NCI-H2171 treated with DMSO at 0.1 percent for 48 hours (cell line): Measurements from ENCODE around the gene WDR82.
A peak's percentile ranks its signal among the peaks of the same experiment; 100 is the strongest.
"Not testable (repeated sequence)": the region's sequence is repeated elsewhere in the genome, so short reads cannot be mapped to it uniquely, and the experiment has no call there.

Experiments
- DNase-seq: peaks from one replicate; lab custom pipeline; 2025; lab: John Stamatoyannopoulos, UW

The WDR82 gene

GRCh38 chr3:52288674-52289073 lies 10.2 kb upstream of the WDR82 start:
- no peak for DNase-seq

- DNase-seq, result no peak
These were observed 8.3 kb upstream of the WDR82 start for GRCh38 chr3:52286777-52287110.

- not testable (repeated sequence) for DNase-seq
These were observed 5.6 kb upstream of the WDR82 start for GRCh38 chr3:52284051-52284450.

- no peak for DNase-seq
These were observed 4.9 kb upstream of the WDR82 start for GRCh38 chr3:52283306-52283705.

- DNase-seq, result no peak
These were observed 3.7 kb upstream of the WDR82 start for GRCh38 chr3:52281981-52282801.

- DNase-seq, result peak; percentile 23
These were observed 1.6 kb upstream of the WDR82 start for GRCh38 chr3:52280050-52280461.

- DNase-seq, result no peak
These were observed 1.1 kb upstream of the WDR82 start for GRCh38 chr3:52279596-52279995.

- peak; percentile 51 for DNase-seq
These were observed 408 bp downstream of the WDR82 start for GRCh38 chr3:52277972-52278509.

GRCh38 chr3:52277071-52277964 lies 1.1 kb downstream of the WDR82 start:
- peak; percentile 19 for DNase-seq

- not testable (repeated sequence) for DNase-seq
These were observed 3.7 kb downstream of the WDR82 start for GRCh38 chr3:52274781-52275180.

GRCh38 chr3:52272831-52273230 lies 5.6 kb downstream of the WDR82 start:
- DNase-seq, result no peak

GRCh38 chr3:52272172-52272571 lies 6.3 kb downstream of the WDR82 start:
- not testable (repeated sequence) for DNase-seq

GRCh38 chr3:52270252-52270754 lies 8.1 kb downstream of the WDR82 start:
- no peak for DNase-seq

- no peak for DNase-seq
These were observed 8.7 kb downstream of the WDR82 start for GRCh38 chr3:52269776-52270175.

- no peak for DNase-seq
These were observed 10.4 kb downstream of the WDR82 start for GRCh38 chr3:52268036-52268435.

- DNase-seq, result no peak
These were observed 13.1 kb downstream of the WDR82 start for GRCh38 chr3:52265387-52265786.

GRCh38 chr3:52262447-52262846 lies 16.0 kb downstream of the WDR82 start:
- no peak for DNase-seq

- DNase-seq, result no peak
These were observed 19.0 kb downstream of the WDR82 start for GRCh38 chr3:52259448-52259847.

- DNase-seq, result no peak
These were observed 19.4 kb downstream of the WDR82 start for GRCh38 chr3:52259035-52259434.

GRCh38 chr3:52257911-52258310 lies 20.5 kb downstream of the WDR82 start:
- DNase-seq, result no peak

GRCh38 chr3:52256622-52257021 lies 21.8 kb downstream of the WDR82 start:
- no peak for DNase-seq

GRCh38 chr3:52256159-52256558 lies 22.3 kb downstream of the WDR82 start:
- no peak for DNase-seq

GRCh38 chr3:52254608-52255007 lies 23.8 kb downstream of the WDR82 start:
- no peak for DNase-seq
